ENCODE measurements around the gene ZNG1A.
"Not testable (repeated sequence)": the region's sequence is repeated elsewhere in the genome, so short reads cannot be mapped to it uniquely, and the experiment has no call there.

DNA sequence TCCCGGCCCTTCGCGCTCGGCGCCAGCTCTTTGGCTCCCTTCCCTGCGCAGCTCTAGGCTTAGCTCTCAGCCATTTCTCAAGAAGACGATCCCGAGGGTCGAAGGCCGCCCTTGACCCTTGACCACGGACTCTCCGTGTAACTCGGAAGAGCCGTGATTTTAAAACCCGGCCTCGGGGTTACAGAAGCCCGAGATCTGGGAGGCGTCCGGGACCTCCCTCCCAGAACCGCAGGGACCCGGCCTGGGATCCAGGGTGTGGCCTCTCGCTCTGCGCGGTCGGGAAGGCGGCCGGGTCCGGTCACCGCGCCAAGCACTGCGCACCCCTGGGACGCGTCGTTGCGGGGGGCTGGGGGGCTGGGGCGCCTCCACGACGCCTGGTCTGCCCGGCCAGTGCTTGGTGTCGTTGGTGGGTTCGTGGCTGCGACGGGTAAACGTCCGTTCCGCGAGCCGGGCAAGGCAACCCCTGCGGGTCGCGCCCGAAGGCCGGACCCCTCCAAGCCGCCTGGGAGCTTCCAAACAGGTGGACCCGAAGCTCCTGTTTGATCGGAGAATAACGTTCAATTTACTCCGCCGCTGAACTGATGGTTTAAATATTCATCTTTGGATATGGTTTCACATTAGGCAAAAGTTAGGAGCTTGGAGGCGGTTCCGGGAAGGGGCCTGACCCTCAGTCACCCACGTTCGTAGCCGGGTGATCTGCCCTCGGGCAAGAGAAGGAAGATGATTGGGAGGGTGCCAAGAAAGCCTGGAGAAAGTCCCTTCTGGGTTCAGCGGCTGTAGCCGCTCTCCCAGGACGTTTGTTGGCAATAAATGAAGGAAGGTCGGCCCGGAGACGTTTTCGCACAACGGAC, 64.4 kb downstream of the ZNG1A start:
- TF ChIP-seq, protein P1, sequence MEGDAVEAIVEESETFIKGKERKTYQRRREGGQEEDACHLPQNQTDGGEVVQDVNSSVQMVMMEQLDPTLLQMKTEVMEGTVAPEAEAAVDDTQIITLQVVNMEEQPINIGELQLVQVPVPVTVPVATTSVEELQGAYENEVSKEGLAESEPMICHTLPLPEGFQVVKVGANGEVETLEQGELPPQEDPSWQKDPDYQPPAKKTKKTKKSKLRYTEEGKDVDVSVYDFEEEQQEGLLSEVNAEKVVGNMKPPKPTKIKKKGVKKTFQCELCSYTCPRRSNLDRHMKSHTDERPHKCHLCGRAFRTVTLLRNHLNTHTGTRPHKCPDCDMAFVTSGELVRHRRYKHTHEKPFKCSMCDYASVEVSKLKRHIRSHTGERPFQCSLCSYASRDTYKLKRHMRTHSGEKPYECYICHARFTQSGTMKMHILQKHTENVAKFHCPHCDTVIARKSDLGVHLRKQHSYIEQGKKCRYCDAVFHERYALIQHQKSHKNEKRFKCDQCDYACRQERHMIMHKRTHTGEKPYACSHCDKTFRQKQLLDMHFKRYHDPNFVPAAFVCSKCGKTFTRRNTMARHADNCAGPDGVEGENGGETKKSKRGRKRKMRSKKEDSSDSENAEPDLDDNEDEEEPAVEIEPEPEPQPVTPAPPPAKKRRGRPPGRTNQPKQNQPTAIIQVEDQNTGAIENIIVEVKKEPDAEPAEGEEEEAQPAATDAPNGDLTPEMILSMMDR (conservative IDR thresholded peaks at IDR 0.05; ENCODE audit: low read depth in 2 of 2), result not testable (repeated sequence)
- TF ChIP-seq POLR2AphosphoS5 (IDR thresholded peaks at IDR 0.05; ENCODE audit: low read depth); CREB1 (CRISPR knock-in tag; IDR thresholded peaks at IDR 0.05; ENCODE audit: low read depth): not testable (repeated sequence)
